HG03025 (cell line): Measurements from ENCODE around the gene CELF3.

Experiments
- ATAC-seq: cut with Tn5 transposase; IDR thresholded peaks from one replicate; pipeline ENCODE4 v1.9.1; 2021; ENCODE audit warnings: mild to moderate bottlenecking, moderate library complexity; ENCODE audit not compliant: unreplicated experiment, low FRiP score

CELF3 gene

GRCh38 chr1:151720974-151721787, 4.6 kb upstream of the CELF3 start, which contains the start of gene RIIAD1:
Gene RIIAD1, plus strand, starts transcription at chr1:151721522. Its CDS starts 15 bp downstream, at chr1:151721537.
- no peak for ATAC-seq

DNA sequence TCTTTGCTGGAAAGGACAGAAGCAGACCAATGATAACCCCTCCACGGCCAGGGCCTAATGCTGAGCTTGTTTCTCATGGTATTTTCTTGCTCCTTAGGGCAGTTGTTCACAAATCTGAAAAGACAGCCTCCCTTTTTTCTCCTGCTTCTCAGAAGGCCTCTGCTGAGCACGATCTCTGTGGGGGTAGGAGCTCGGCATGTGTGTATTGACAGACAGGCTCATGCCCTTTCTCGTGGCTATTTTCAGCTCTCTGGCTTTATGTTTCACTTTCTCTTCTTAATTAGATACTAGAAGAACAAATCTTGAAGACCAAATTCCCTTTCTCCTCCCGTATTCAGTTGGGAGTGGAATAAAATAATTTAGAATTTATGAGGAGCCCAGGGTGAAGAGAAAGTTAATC, 4.0 kb upstream of the CELF3 start:
- no peak for ATAC-seq

- no peak for ATAC-seq
Observed at GRCh38 chr1:151720125-151720524, 3.5 kb upstream of the CELF3 start.

GRCh38 chr1:151718666-151719065, 2.1 kb upstream of the CELF3 start:
- no peak for ATAC-seq

- no peak for ATAC-seq
Observed at GRCh38 chr1:151718011-151718431, 1.4 kb upstream of the CELF3 start.

- ATAC-seq = no peak
Observed at GRCh38 chr1:151716405-151716762, 219 bp downstream of the CELF3 start.

DNA sequence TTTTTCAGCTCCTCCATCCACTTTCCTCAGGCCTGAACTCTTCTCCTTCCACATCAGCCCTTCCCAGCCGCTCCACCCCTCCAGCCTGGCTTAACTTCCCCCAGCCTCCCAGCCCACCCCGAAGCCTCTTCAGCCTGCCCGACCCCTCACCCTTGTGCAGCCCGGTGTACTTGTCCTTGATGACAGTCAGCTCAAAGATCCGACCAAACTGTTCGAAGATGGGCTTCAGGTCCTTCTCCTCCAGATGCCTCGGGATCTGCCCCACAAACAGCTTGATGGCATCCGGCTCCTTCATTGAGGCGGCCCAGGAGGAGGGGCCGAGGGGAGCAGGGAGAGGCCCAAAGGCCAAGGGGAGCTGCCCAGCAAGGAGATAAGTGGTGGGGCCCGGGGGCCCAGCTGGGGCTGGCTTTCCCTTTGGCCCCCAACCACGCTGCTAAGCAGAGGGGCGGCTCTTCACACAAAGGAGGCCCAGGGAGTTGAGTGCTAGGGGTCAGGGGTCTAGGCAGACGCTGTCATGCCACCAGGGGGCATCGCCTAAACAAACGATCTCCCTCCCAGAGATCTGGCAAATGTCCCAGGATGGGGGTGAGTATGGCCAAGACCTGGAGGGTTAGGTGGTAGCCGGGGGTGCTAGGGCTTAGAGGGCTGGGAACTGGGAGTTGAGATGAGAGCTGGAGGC, 738 bp downstream of the CELF3 start:
- no peak for ATAC-seq

- no peak for ATAC-seq
Observed at GRCh38 chr1:151714820-151715725, 1.5 kb downstream of the CELF3 start.

DNA sequence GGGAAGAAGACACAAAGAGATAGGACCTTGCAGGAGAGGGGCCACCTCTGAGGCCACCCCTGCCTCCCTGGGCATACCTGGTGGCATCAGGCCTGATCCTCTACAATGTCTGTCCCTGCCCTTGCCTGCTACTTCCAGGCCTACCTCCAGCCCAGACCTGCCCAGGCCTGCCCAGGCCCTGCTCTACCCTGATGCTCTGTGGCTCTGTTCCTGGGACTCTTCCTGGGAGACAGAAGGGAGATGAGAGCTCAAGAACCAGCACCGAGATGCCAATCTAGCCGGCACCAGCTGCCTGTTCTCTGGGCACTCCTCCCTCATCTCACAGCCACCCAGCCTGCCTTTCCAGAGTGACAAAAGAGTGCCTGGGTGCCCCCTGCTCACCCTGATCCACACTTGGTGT, 2.7 kb downstream of the CELF3 start:
- no peak for ATAC-seq

GRCh38 chr1:151713044-151713443, 3.6 kb downstream of the CELF3 start:
- no peak for ATAC-seq

DNA sequence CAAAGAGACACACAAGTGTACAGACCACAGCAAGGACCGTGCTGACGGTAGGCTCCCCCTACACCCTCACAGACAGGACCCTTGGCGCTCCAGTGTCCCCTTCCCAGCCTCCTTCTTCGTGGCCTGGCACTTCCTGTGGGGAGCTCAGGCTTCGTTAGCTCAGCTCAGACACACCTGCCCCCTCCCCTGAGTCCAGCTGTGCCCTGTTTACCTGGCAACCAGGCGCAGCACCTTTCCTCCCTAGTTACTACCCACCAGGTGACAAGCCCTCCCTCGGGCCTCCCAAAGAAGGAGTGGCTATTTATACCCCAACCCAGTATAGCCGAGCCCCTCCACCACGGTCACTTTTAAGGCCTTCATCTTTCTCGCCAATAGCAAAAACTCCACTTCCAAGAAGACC, 4.7 kb downstream of the CELF3 start:
- no peak for ATAC-seq

DNA sequence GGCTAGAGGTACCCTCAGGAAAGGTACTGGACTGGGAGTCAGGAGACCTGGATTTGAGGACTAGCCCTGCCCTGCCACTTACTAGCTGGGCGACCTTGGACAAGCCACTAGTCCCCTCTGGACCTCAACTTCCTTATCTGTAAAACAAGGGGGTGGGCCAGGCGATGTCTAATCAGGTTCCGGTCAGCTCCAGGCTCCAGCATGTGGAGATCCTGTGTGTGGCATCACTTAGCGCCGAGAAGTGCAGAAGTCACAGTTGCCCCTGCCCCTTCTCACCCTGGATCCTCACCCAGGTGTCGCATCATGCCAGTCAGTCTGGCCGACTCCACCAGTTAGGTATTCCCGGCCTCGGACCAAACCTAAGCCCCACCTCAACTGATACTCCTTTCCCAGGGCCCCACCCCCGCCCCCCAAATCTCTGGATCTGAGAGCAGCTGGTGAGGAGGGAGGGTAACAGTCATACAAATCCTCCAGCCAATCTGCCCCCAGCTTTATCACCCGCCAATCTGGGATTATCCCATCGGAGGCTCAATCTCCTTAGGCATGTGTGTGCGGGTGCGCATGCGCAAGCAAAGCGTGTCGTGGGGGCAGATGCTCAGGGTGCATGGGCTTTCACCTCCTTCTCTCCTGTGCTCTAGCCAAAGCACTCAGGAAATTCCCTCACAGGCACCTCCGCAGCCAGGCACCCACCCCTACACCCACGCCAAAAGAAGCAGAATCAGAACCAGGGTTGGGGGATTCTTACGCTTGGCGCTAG, 5.4 kb downstream of the CELF3 start:
- ATAC-seq = no peak

DNA sequence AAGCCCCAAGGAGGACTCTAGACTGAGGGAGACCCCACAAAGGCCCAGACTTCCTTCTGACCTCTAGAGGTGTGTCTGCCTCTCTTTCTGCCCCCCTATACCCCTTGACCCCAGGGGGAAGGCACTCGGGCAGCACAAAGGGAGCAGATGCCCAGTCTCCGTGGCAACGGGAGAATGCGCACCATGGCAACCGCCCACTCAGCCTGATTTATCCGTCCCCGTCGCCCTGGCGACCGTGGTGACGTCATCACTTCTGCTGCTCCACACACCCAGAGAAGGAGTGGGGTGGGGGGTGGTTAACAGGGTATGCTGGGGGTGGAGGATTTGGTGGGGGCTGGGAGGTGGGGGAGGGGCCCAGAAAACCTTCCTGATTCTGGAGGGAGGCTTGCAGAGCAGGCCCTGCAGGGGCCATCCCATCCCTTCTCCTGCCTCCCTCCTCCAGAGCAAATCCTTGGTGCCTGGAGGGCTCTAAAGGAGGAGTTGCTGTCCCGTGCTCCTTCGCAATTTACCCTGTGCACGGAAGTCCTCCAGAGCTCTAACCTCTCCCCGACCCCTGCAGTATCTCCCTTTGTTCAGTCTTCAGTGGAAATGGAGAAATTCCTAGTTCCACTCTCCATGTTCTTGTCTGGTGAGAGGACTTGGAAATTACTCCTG, 6.3 kb downstream of the CELF3 start:
- ATAC-seq = no peak

DNA sequence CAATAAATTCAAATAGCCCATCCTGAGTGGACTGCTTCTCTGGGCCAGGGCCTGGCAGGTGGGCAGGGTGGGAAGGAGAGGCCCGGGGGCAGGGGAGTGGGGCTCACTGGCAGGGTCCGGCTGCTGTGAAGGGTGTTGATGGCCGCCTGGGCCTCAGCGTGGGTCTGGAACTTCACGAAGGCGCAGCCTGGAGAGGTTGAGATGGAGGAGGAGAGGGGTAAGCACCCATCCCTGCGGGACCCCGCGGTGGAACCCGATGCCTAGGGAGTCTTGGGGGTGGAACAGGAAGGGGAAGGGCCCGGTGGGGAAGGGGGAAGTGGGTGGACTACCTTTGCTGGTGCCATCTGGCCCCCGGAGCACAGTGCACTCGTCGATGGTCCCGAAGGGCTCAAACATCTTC, 7.7 kb downstream of the CELF3 start:
- ATAC-seq = no peak

GRCh38 chr1:151707541-151708065, 9.0 kb downstream of the CELF3 start:
- no peak for ATAC-seq

- no peak for ATAC-seq
Observed at GRCh38 chr1:151706464-151707415, 9.9 kb downstream of the CELF3 start.

- no peak for ATAC-seq
Observed at GRCh38 chr1:151705753-151706463, 10.7 kb downstream of the CELF3 start.

GRCh38 chr1:151705146-151705545, 11.5 kb downstream of the CELF3 start:
- ATAC-seq = no peak
